Activated CD8-positive, alpha-beta memory T cell treated with anti-CD3 and anti-CD28 coated beads, Interleukin-2, amount 50 U/mL, for 1 hour (primary cell): ENCODE data around the gene PSPH.
"Not testable (repeated sequence)": the region's sequence is repeated elsewhere in the genome, so short reads cannot be mapped to it uniquely, and the experiment has no call there.

Experiments
- DNase-seq: peaks from one replicate; pipeline ENCODE4 v3.0.0-alpha.2; 2020; ENCODE audit errors: extremely low read depth

The PSPH gene

GRCh38 chr7:56063500-56063881 lies 12.2 kb upstream of the PSPH start:
- no peak for DNase-seq

- DNase-seq: no peak
These were observed 11.1 kb upstream of the PSPH start for GRCh38 chr7:56062382-56062781.

- DNase-seq: no peak
These were observed 2.7 kb upstream of the PSPH start for GRCh38 chr7:56053993-56054392.

- DNase-seq: no peak
These were observed 2.1 kb upstream of the PSPH start for GRCh38 chr7:56053379-56053778.

GRCh38 chr7:56051053-56051338 lies 248 bp downstream of the PSPH start:
- no peak for DNase-seq

GRCh38 chr7:56048763-56049162 lies 2.5 kb downstream of the PSPH start:
- not testable (repeated sequence) for DNase-seq

GRCh38 chr7:56048245-56048644 lies 3.0 kb downstream of the PSPH start:
- DNase-seq: no peak

GRCh38 chr7:56047446-56048116 lies 3.7 kb downstream of the PSPH start:
- not testable (repeated sequence) for DNase-seq

GRCh38 chr7:56046721-56047445 lies 4.4 kb downstream of the PSPH start:
- DNase-seq: no peak

GRCh38 chr7:56045758-56046157 lies 5.5 kb downstream of the PSPH start:
- DNase-seq: not testable (repeated sequence)

- no peak for DNase-seq
These were observed 10.5 kb downstream of the PSPH start for GRCh38 chr7:56040730-56041129.

GRCh38 chr7:56033671-56034432 lies 17.4 kb downstream of the PSPH start:
- DNase-seq: peak; percentile 9

GRCh38 chr7:56032578-56032977 lies 18.7 kb downstream of the PSPH start:
- not testable (repeated sequence) for DNase-seq

- not testable (repeated sequence) for DNase-seq
These were observed 19.7 kb downstream of the PSPH start for GRCh38 chr7:56031556-56031955.

GRCh38 chr7:56030340-56030739 lies 20.9 kb downstream of the PSPH start:
- DNase-seq: no peak

GRCh38 chr7:56028942-56029630 lies 22.2 kb downstream of the PSPH start:
- no peak for DNase-seq

- no peak for DNase-seq
These were observed 24.7 kb downstream of the PSPH start for GRCh38 chr7:56026538-56026937.

GRCh38 chr7:56023500-56023899 lies 27.7 kb downstream of the PSPH start:
- no peak for DNase-seq

GRCh38 chr7:56019501-56019900 lies 31.7 kb downstream of the PSPH start:
- DNase-seq: no peak

GRCh38 chr7:56017015-56017414 lies 34.2 kb downstream of the PSPH start:
- not testable (repeated sequence) for DNase-seq

- DNase-seq: no peak
These were observed 41.5 kb downstream of the PSPH start for GRCh38 chr7:56009695-56010094.

GRCh38 chr7:56007891-56008290 lies 43.4 kb downstream of the PSPH start:
- no peak for DNase-seq
